Motor neuron (in vitro differentiated cells): ENCODE results near the gene B3GNT7. TPM values are rescaled to one million over a fixed set of nuclear protein-coding genes. Genes with fewer than 3 reads are reported as not detected.
"Not testable (repeated sequence)": the region's sequence is repeated elsewhere in the genome, so short reads cannot be mapped to it uniquely, and the experiment has no call there.

Experiments used
- ATAC-seq, 8 experiments: fragments of 200-7000 bp; cut with Tn5 transposase; replicated peaks in 6 of 8; 2 replicates each; pipeline ENCODE4 v1.8.0; 2021; ENCODE audit warnings: mild to moderate bottlenecking in 8 of 8, moderate library complexity in 8 of 8
- H3K27ac ChIP-seq, 2 donors: fragments of 250-450 bp; sonication (Bioruptor Pico); 2 replicates each; pipeline ENCODE4 v1.9.0; 2021; ENCODE audit warnings: antibody characterized with exemption in 2 of 2, mild to moderate bottlenecking in 2 of 2, moderate library complexity in 1 of 2
- H3K4me1 ChIP-seq, 2 donors: fragments of 250-450 bp; sonication (Bioruptor Pico); replicated peaks in 1 of 2; 2 replicates each; pipeline ENCODE4 v1.6.1; 2021; ENCODE audit warnings: antibody characterized with exemption in 2 of 2, mild to moderate bottlenecking in 2 of 2, moderate library complexity in 1 of 2
- H3K4me3 ChIP-seq, 5 donors: fragments of 250-450 bp; sonication (Bioruptor Pico); 2 replicates each; pipeline ENCODE4 v1.9.0; 2021; ENCODE audit warnings: antibody characterized with exemption in 5 of 5, mild to moderate bottlenecking in 5 of 5, moderate library complexity in 4 of 5
- WGBS, 10 experiments: fragments of 450-650 bp; shearing (Covaris generic); methylation state at CpG; one replicate each; pipeline ENCODE4 v1.0.0; 2022; 5-methylcytosine and 5-hydroxymethylcytosine counted together
- in situ Hi-C, 9 experiments: fragments of 400-800 bp; cut with MboI; loops; one replicate each; pipeline ENCODE4 v1.15.0; 2021; ENCODE audit warnings: low sequenced_read_pairs in 9 of 9, low pct_unique_long_range_greater_than_20kb in 2 of 9; ENCODE audit not compliant: unreplicated experiment in 9 of 9
- total RNA-seq, 8 experiments: library from RNA; unstranded; fragments of 300-600 nt; gene quantifications; 2 replicates each; pipeline versions ENCODE4 v1.2.3 to v1.2.4, GENCODE V29; 2022

Gene B3GNT7
- total RNA-seq, 8 experiments from 2014 or later, result 0.31 to 1.2 (median 0.59) TPM

DNA sequence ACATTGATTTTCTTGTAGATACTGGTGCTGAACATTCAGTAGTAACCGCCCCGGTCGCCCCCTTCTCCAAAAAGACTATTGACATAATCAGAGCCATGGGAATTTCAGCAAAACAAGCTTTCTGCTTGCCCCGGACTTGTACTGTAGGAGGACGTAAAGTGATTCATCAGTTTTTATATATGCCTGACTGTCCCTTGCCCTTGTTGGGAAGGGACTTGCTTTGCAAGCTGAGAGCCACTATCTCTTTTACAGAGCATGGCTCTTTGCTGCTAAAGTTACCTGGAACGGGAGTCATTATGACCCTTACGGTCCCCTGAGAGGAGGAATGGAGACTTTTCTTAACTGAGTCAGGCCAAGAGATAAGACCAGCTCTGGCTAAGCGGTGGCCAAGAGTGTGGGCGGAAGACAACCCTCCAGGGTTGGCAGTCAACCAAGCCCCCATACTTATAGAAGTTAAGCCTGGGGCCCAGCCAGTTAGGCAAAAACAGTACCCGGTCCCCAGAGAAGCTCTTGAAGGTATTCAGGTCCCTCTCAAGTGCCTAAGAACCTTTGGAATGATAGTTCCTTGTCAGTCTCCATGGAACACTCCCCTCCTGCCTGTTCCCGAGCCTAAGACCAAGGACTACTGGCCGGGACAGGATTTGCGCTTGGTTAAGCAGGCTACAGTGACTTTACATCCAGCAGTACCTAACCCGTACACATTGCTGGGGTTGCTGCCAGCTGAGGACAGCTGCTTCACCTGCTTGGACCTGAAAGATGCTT lies 8.1 kb downstream of the B3GNT7 start:
- not testable (repeated sequence) for H3K27ac ChIP-seq, H3K4me3 ChIP-seq, H3K4me1 ChIP-seq, ATAC-seq
- in situ Hi-C loops, result loop anchor here in 3 of 9 experiments (25.0 kb wide), 2 partner anchors 166 to 291 kb away; no protein-coding TSS in a partner anchor
- WGBS, 10 experiments, result 56 to 100% (median 89%) methylated on average over 1 to 8 of the region's 14 CpGs; no CpG with 5 or more reads in 1 of the 10 experiments

DNA sequence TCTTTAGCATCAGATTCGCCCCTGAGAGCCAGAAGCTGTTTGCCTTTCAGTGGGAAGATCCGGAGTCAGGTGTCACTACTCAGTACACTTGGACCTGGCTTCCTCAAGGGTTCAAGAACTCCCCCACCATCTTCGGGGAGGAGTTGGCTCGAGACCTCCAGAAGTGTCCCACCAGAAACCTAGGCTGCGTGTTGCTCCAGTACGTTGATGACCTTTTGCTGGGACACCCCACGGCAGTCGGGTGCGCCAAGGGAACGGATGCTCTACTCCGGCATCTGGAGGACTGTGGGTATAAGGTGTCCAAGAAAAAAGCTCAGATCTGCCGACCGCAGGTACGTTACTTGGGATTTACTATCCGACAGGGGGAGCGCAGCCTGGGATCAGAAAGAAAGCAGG lies 8.7 kb downstream of the B3GNT7 start:
- in situ Hi-C loops, result loop anchor here in 3 of 9 experiments (25.0 kb wide), 2 partner anchors 167 to 292 kb away; no protein-coding TSS in a partner anchor
- WGBS, 10 experiments, result 56 to 100% (median 100%) methylated on average over 1 to 5 of the region's 16 CpGs; no CpG with 5 or more reads in 1 of the 10 experiments
- not testable (repeated sequence) for H3K4me3 ChIP-seq, H3K4me1 ChIP-seq, ATAC-seq, H3K27ac ChIP-seq

GRCh38 chr2:231405601-231406367 lies 10.3 kb downstream of the B3GNT7 start:
- in situ Hi-C loops, result loop anchor here in 3 of 9 experiments (25.0 kb wide), 2 partner anchors 168 to 293 kb away; no protein-coding TSS in a partner anchor
- WGBS, 10 experiments, result 17 to 71% (median 60%) methylated on average over 1 to 7 of the region's 16 CpGs; no CpG with 5 or more reads in 5 of the 10 experiments
- not testable (repeated sequence) for H3K27ac ChIP-seq, H3K4me1 ChIP-seq, ATAC-seq, H3K4me3 ChIP-seq

GRCh38 chr2:231407686-231408085 lies 12.2 kb downstream of the B3GNT7 start:
- not testable (repeated sequence) for ATAC-seq, H3K4me1 ChIP-seq, H3K27ac ChIP-seq, H3K4me3 ChIP-seq
- WGBS, 10 experiments, result 30 to 100% (median 92%) methylated on average over 1 to 4 of the region's 5 CpGs; no CpG with 5 or more reads in 4 of the 10 experiments
- in situ Hi-C loops, result loop anchor here in 3 of 9 experiments (25.0 kb wide), 2 partner anchors 170 to 295 kb away; no protein-coding TSS in a partner anchor

GRCh38 chr2:231408304-231408703 lies 12.8 kb downstream of the B3GNT7 start:
- not testable (repeated sequence) for ATAC-seq, H3K4me3 ChIP-seq, H3K27ac ChIP-seq
- peaks cover 6 to 14% of the 10 kb centered on the region in 2 donors for H3K4me1 ChIP-seq
- in situ Hi-C loops, result loop anchor here in 3 of 9 experiments (25.0 kb wide), 2 partner anchors 171 to 296 kb away; no protein-coding TSS in a partner anchor
- WGBS, 10 experiments, result 65 to 87% (median 80%) methylated on average over 1 to 8 of the region's 9 CpGs; no CpG with 5 or more reads in 5 of the 10 experiments

DNA sequence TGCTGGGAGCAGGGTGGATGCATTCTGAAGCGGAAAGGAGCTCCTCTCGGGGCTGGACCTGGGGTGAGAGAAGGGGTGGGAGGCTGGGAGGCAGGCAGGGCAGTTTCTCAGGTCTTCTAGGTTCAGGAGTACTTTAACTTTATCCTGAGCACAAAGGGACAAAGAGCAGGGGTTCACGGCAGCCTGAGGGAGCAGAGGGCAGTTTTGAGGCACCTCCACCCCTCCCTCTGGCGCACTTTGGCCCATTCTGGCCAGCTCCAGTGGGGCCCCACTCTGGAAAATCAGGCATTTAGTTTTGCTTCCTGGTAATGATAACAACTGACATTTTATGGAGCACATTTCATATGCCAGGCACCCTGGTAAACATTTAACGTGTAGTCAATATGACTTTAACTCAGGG lies 14.3 kb downstream of the B3GNT7 start:
- Histone ChIP-seq H3K4me1 (peaks cover 9 to 25% of the 10 kb centered on the region in 2 donors), H3K27ac (no peak overlapping the region), H3K4me3 (no peak overlapping the region)
- 58 to 100% (median 96%) methylated on average over 1 to 2 of the region's 5 CpGs; no CpG with 5 or more reads in 4 of the 10 experiments for WGBS, 10 experiments
- ATAC-seq, result no peak
- in situ Hi-C loops, result loop anchor here in 3 of 9 experiments (25.0 kb wide), 2 partner anchors 172 to 297 kb away; no protein-coding TSS in a partner anchor

- H3K4me3 ChIP-seq, result no peak overlapping the region
These were observed 14.9 kb downstream of the B3GNT7 start for GRCh38 chr2:231410293-231411004.

GRCh38 chr2:231411237-231411636 lies 15.7 kb downstream of the B3GNT7 start:
- WGBS, 10 experiments, result 50 to 100% (median 66%) methylated on average over 1 to 3 of the region's 3 CpGs; no CpG with 5 or more reads in 1 of the 10 experiments
- no peak for ATAC-seq
- Histone ChIP-seq H3K4me1 (peaks cover 9 to 25% of the 10 kb centered on the region in 2 donors), H3K27ac (no peak overlapping the region), H3K4me3 (no peak overlapping the region)
- in situ Hi-C loops, result loop anchor here in 3 of 9 experiments (25.0 kb wide), 2 partner anchors 174 to 299 kb away; no protein-coding TSS in a partner anchor

More at GRCh38 chr2:231410293-231411004, 14.9 kb downstream of the B3GNT7 start:
- 50 to 89% (median 64%) methylated on average over 1 to 4 of the region's 6 CpGs; no CpG with 5 or more reads in 3 of the 10 experiments for WGBS, 10 experiments
- H3K4me1 ChIP-seq, result peaks cover 9 to 25% of the 10 kb centered on the region in 2 donors
- no peak overlapping the region for H3K27ac ChIP-seq
- no peak for ATAC-seq
- in situ Hi-C loops, result loop anchor here in 3 of 9 experiments (25.0 kb wide), 2 partner anchors 173 to 298 kb away; no protein-coding TSS in a partner anchor

DNA sequence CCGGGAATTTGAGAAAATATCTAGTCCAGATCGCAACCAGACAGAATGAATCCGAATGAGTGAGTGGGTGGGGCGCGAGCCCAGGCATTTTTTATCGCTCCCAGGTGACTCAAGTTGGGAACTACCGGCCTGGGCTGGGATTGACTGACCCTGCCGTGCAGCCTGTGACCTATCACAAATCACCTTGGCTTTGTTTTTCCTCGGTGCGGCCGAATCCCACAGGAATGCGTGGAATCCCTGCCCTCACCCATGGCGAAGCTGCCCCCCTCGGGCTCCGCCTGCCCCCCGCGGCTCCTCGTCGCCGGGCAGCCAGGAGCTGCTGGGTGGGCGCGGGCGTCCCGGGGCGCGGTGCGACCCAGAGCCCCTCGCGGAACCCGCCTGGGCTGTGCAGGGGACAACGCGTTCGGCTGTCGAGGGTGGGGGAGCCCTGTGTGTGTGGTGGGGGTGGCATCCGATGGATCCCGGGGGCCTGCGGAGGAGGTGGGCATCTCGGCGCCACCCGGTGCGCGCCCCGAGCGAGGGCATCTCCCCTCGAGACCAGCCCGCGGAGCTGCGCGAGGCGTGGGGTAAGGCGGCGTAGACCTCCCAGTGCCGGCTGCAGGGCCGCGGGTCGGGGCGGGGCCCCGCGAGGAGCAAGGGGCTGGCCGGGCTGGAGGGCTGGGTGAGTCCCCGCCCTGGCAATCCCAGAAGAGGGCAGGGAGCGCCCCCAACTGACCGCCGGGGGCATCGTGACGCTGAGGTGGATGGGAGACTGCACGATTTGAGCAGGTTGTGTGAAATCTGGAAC lies 16.5 kb downstream of the B3GNT7 start:
- peak; percentile 97 to 99 (median 98) for ATAC-seq
- peak overlapping the region in 1 of 2 donors; percentile 16 for H3K27ac ChIP-seq
- WGBS, 10 experiments, result 0 to 26% (median 8%) methylated on average over 1 to 8 of the region's 67 CpGs; no CpG with 5 or more reads in 2 of the 10 experiments
- peaks cover 9 to 25% of the 10 kb centered on the region in 2 donors for H3K4me1 ChIP-seq
- in situ Hi-C loops, result loop anchor here in 3 of 9 experiments (25.0 kb wide), 2 partner anchors 175 to 300 kb away; no protein-coding TSS in a partner anchor
- H3K4me3 ChIP-seq, result peak overlapping the region; percentile 31 to 44 (median 39)

GRCh38 chr2:231412618-231412963 lies 17.1 kb downstream of the B3GNT7 start:
- no peak overlapping the region for H3K27ac ChIP-seq
- peak in 6 of 8 experiments; percentile 1 to 30 (median 28) for ATAC-seq
- peak overlapping the region; percentile 31 to 44 (median 39) for H3K4me3 ChIP-seq
- 7 to 56% (median 40%) methylated on average over 3 to 5 of the region's 9 CpGs; no CpG with 5 or more reads in 5 of the 10 experiments for WGBS, 10 experiments
- in situ Hi-C loops, result loop anchor here in 3 of 9 experiments (25.0 kb wide), 2 partner anchors 175 to 300 kb away; no protein-coding TSS in a partner anchor
- peaks cover 9 to 25% of the 10 kb centered on the region in 2 donors for H3K4me1 ChIP-seq

GRCh38 chr2:231413456-231413855 lies 17.9 kb downstream of the B3GNT7 start:
- H3K27ac ChIP-seq, result no peak overlapping the region
- WGBS, 10 experiments, result 20 to 100% (median 40%) methylated on average over 1 to 5 of the region's 6 CpGs; no CpG with 5 or more reads in 3 of the 10 experiments
- ATAC-seq, result no peak
- in situ Hi-C loops, result loop anchor here in 3 of 9 experiments (25.0 kb wide), 2 partner anchors 176 to 301 kb away; no protein-coding TSS in a partner anchor
- H3K4me3 ChIP-seq, result no peak overlapping the region
- peaks cover 9 to 25% of the 10 kb centered on the region in 2 donors for H3K4me1 ChIP-seq
